Naive thymus-derived CD4-positive, alpha-beta T cell (primary cell): ENCODE data around the gene DAZL. TPM values are rescaled to one million over a fixed set of nuclear protein-coding genes. Genes with fewer than 3 reads are reported as not detected.

ENCODE experiments used
- ATAC-seq: fragments of 150-1000 bp; cut with Tn5 transposase; 2 replicates; pipeline ENCODE4 v1.10.0; 2021; ENCODE audit warnings: mild to moderate bottlenecking, moderate library complexity
- CTCF ChIA-PET: fragments of 350-600 bp; sonication (Branson Sonifier 250); formaldehyde crosslinking; loops from one replicate; lab custom pipeline; 2021; ENCODE audit warnings: antibody characterized with exemption; lab: Charles Lee
- POLR2A ChIA-PET: fragments of 350-600 bp; sonication (Branson Sonifier 250); formaldehyde crosslinking; loops from one replicate; lab custom pipeline; 2021; ENCODE audit warnings: antibody characterized with exemption, inconsistent platforms; lab: Charles Lee
- DNase-seq, 9 donors: peaks; one replicate each; pipeline versions ENCODE4 v3.0.0 to v3.0.0-alpha.2; 2020 to 2022; ENCODE audit warnings: mixed read lengths in 1 of 9
- H3K27ac ChIP-seq: one replicate; pipeline ENCODE4 v1.7.0; 2013; ENCODE audit warnings: mild to moderate bottlenecking, low read depth, low read length, moderate library complexity
- H3K27me3 ChIP-seq, 2 donors: one replicate each; pipeline ENCODE4 v1.7.0; 2013; ENCODE audit warnings: low read length in 2 of 2, mild to moderate bottlenecking in 2 of 2, moderate library complexity in 2 of 2; ENCODE audit not compliant: control insufficient read depth in 2 of 2, insufficient read depth in 2 of 2
- H3K36me3 ChIP-seq, 3 experiments: 1 replicate in 2 of 3; 2 replicates in 1 of 3; pipeline ENCODE4 v1.7.0; 2013; ENCODE audit warnings: low read length in 3 of 3, mild to moderate bottlenecking in 3 of 3, moderate library complexity in 1 of 3; ENCODE audit not compliant: insufficient read depth in 3 of 3, control insufficient read depth in 2 of 3
- H3K4me1 ChIP-seq, 2 donors: one replicate each; pipeline ENCODE4 v1.7.0; 2013; ENCODE audit warnings: low read length in 2 of 2, mild to moderate bottlenecking in 2 of 2, moderate library complexity in 1 of 2; ENCODE audit not compliant: control insufficient read depth in 2 of 2, insufficient read depth in 2 of 2
- H3K4me3 ChIP-seq: 2 replicates; pipeline ENCODE4 v1.7.0; 2013; ENCODE audit warnings: mild to moderate bottlenecking, low read length
- H3K9me3 ChIP-seq, 3 experiments: 1 replicate in 2 of 3; 2 replicates in 1 of 3; pipeline ENCODE4 v1.7.0; 2013; ENCODE audit warnings: low read length in 3 of 3; ENCODE audit not compliant: control insufficient read depth in 2 of 3
- H3K27ac Mint-ChIP-seq, 9 donors: one replicate each; pipeline ENCODE4 v1.8.0; 2020 to 2022; ENCODE audit warnings: mixed read lengths in 9 of 9, mild to moderate bottlenecking in 8 of 9, moderate library complexity in 5 of 9, inconsistent platforms in 2 of 9
- H3K27me3 Mint-ChIP-seq, 5 donors: one replicate each; pipeline ENCODE4 v1.8.0; 2021 to 2022; ENCODE audit warnings: mixed read lengths in 5 of 5, mild to moderate bottlenecking in 1 of 5
- H3K36me3 Mint-ChIP-seq, 5 donors: one replicate each; pipeline ENCODE4 v1.8.0; 2020 to 2022; ENCODE audit warnings: mixed read lengths in 5 of 5, mild to moderate bottlenecking in 3 of 5, inconsistent platforms in 1 of 5
- H3K4me1 Mint-ChIP-seq, 7 donors: one replicate each; pipeline ENCODE4 v1.8.0; 2020 to 2022; ENCODE audit warnings: mixed read lengths in 7 of 7, mild to moderate bottlenecking in 3 of 7, inconsistent platforms in 1 of 7
- H3K4me3 Mint-ChIP-seq, 10 donors: one replicate each; pipeline ENCODE4 v1.8.0; 2020 to 2022; ENCODE audit warnings: mild to moderate bottlenecking in 10 of 10, mixed read lengths in 10 of 10, moderate library complexity in 6 of 10, inconsistent platforms in 2 of 10
- H3K9me3 Mint-ChIP-seq, 11 donors: one replicate each; pipeline ENCODE4 v1.8.0; 2020 to 2022; ENCODE audit warnings: mixed read lengths in 11 of 11, mild to moderate bottlenecking in 4 of 11, inconsistent platforms in 1 of 11, moderate library complexity in 1 of 11
- intact Hi-C, 2 donors: fragments of 100-400 bp; cut with micrococcal nuclease; formaldehyde crosslinking; loops; one replicate each; pipeline ENCODE4 v1.15.1; 2023
- polyA plus RNA-seq, 2 donors: library from polyadenylated mRNA; unstranded; fragments of 300-500 nt; fragmentation: Illumina TruSeq; gene quantifications; one replicate each; pipeline ENCODE4 v1.2.3, GENCODE V29; 2021
- total RNA-seq, 6 experiments: library from RNA in 5 of 6; stranded (reverse) in 5 of 6; gene quantifications; 1 replicate in 5 of 6; 2 replicates in 1 of 6; pipeline ENCODE4 v1.2.3 and lab custom pipeline; 2021 to 2026

The DAZL gene, protein sequence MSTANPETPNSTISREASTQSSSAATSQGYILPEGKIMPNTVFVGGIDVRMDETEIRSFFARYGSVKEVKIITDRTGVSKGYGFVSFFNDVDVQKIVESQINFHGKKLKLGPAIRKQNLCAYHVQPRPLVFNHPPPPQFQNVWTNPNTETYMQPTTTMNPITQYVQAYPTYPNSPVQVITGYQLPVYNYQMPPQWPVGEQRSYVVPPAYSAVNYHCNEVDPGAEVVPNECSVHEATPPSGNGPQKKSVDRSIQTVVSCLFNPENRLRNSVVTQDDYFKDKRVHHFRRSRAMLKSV
- total RNA-seq (not detected), polyA plus RNA-seq (not detected), total RNA-seq (lab: John Stamatoyannopoulos, UW) (not detected)

DNA sequence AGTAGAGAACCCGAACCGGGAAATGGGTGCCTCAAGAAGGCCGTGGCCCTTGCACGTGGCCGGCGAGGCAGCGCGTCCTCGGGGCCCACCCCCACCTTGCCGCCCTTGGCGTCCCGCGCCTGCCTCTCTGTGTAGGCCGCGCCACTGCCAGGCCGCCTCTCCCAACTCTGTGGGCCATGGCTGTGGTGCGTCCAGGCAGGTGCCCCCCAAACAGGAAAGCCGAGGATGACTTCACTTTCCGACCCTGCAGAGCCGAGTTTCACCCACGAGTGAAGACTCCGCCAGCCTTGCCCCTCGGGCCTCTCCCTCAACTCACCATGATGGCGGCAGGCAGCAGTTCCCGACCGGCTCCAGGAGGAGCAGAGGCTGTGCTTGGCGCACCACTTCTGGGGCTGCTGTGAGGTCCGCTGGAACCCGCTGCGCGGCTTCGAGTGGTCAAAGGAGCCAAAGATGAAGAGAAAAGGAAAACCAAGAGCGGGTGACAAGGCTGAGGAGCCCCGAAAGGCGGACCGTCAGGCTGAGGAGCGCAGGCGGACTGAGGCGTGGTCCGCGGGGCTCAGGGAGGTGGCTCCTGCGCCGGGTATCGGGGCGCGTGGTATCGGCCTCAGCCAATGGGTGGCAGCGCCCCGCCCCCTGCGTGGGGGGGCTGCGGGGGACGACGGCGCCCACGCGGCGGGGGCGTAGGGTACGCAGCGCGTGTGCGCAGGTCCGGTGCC is at the start of gene DAZL:
DAZL (minus strand) TSS at position 537 of the 716 bp plus-strand sequence; CDS start at position 319, 218 bp downstream.
- Histone ChIP-seq H3K4me3 (no peak within 1 kb of the TSS), H3K36me3 (no peaks in the 10 kb centered on the region), H3K27me3 (no peaks in the 10 kb centered on the region), H3K9me3 (no peaks in the 10 kb centered on the region), H3K4me1 (peaks cover 0 to 3% of the 10 kb centered on the region in 2 donors), H3K27ac (no peak within 1 kb of the TSS)
- ChIA-PET CTCF (no interaction called here), POLR2A (no interaction called here)
- Mint-ChIP-seq H3K27me3 (peaks cover 0 to 27% (median 4%) of the 10 kb centered on the region in 5 donors), H3K27ac (no peak within 1 kb of the TSS), H3K4me1 (peaks cover 0 to 4% (median 2%) of the 10 kb centered on the region in 7 donors), H3K4me3 (no peak within 1 kb of the TSS), H3K9me3 (peaks cover 0 to 4% (median 0%) of the 10 kb centered on the region in 11 donors), H3K36me3 (no peaks in the 10 kb centered on the region)
- no peak for DNase-seq
- no peak for ATAC-seq
- intact Hi-C loops = loop anchor here (5.0 kb wide), 3 partner anchors 202 to 427 kb away; no protein-coding TSS in a partner anchor

GRCh38 chr3:16654976-16655375 is 49.8 kb upstream of the DAZL start:
- Histone ChIP-seq H3K4me3 (no peak overlapping the region), H3K27me3 (peaks cover 0 to 4% of the 10 kb centered on the region in 2 donors), H3K27ac (no peak overlapping the region), H3K36me3 (no peaks in the 10 kb centered on the region), H3K9me3 (no peaks in the 10 kb centered on the region), H3K4me1 (no peaks in the 10 kb centered on the region)
- DNase-seq (no peak), ATAC-seq (no peak)
- ChIA-PET POLR2A (no interaction called here), CTCF (no interaction called here)
- Mint-ChIP-seq H3K9me3 (no peaks in the 10 kb centered on the region), H3K4me1 (no peaks in the 10 kb centered on the region), H3K27me3 (peaks cover 0 to 9% (median 0%) of the 10 kb centered on the region in 5 donors), H3K27ac (no peak overlapping the region), H3K36me3 (no peaks in the 10 kb centered on the region), H3K4me3 (no peak overlapping the region)
- intact Hi-C loops = no loop called here

DNA sequence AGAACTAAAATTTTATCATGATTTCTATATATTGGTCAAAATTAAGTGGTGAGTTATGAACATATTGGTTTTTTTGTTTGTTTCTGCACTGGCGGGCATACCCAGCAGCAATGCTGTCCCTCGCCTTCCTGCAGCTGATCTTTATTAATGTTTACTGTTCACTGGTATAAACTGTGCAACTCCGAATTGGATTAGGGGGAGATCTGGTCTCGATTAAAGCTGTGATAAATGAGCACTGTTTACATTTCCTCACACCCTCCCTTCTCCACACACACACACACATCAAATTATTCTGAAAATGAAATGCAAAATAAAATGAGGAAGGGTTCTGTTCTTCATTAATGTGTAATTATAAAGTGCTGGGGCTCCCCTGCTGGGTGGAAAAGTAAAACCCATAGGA is 48.5 kb upstream of the DAZL start:
- ChIA-PET POLR2A (no interaction called here), CTCF (no interaction called here)
- Mint-ChIP-seq H3K9me3 (no peaks in the 10 kb centered on the region), H3K27me3 (peaks cover 0 to 10% (median 0%) of the 10 kb centered on the region in 5 donors), H3K27ac (no peak overlapping the region), H3K4me1 (no peaks in the 10 kb centered on the region), H3K4me3 (no peak overlapping the region), H3K36me3 (no peaks in the 10 kb centered on the region)
- H3K4me1 ChIP-seq = no peaks in the 10 kb centered on the region
- H3K27me3 ChIP-seq = peaks cover 0 to 4% of the 10 kb centered on the region in 2 donors
- DNase-seq = no peak
- no peak for ATAC-seq
- H3K27ac ChIP-seq = no peak overlapping the region
- H3K9me3 ChIP-seq = no peaks in the 10 kb centered on the region
- intact Hi-C loops = no loop called here
- no peak overlapping the region for H3K4me3 ChIP-seq
- H3K36me3 ChIP-seq = no peaks in the 10 kb centered on the region

- no peaks in the 10 kb centered on the region for H3K27me3 ChIP-seq
- DNase-seq (no peak), ATAC-seq (no peak)
- Mint-ChIP-seq H3K4me3 (no peak overlapping the region), H3K9me3 (peaks cover 0 to 1% (median 0%) of the 10 kb centered on the region in 11 donors), H3K36me3 (no peaks in the 10 kb centered on the region), H3K27me3 (peaks cover 0 to 10% (median 2%) of the 10 kb centered on the region in 5 donors), H3K4me1 (no peaks in the 10 kb centered on the region), H3K27ac (no peak overlapping the region)
- ChIA-PET POLR2A (no interaction called here), CTCF (no interaction called here)
- H3K27ac ChIP-seq = no peak overlapping the region
- no peaks in the 10 kb centered on the region for H3K9me3 ChIP-seq
- no peaks in the 10 kb centered on the region for H3K4me1 ChIP-seq
- no peaks in the 10 kb centered on the region for H3K36me3 ChIP-seq
- intact Hi-C loops = no loop called here
- H3K4me3 ChIP-seq = no peak overlapping the region
These were observed 42.4 kb upstream of the DAZL start for GRCh38 chr3:16647668-16648067.

GRCh38 chr3:16639806-16640205 is 34.6 kb upstream of the DAZL start:
- Histone ChIP-seq H3K4me1 (no peaks in the 10 kb centered on the region), H3K9me3 (no peaks in the 10 kb centered on the region), H3K27me3 (no peaks in the 10 kb centered on the region), H3K36me3 (no peaks in the 10 kb centered on the region), H3K27ac (no peak overlapping the region), H3K4me3 (no peak overlapping the region)
- no peak for DNase-seq
- intact Hi-C loops = no loop called here
- ChIA-PET CTCF (no interaction called here), POLR2A (no interaction called here)
- H3K9me3 Mint-ChIP-seq = peaks cover 0 to 3% (median 0%) of the 10 kb centered on the region in 11 donors
- H3K36me3 Mint-ChIP-seq = peaks cover 0 to 4% (median 0%) of the 10 kb centered on the region in 5 donors
- no peak overlapping the region for H3K4me3 Mint-ChIP-seq
- H3K27me3 Mint-ChIP-seq = peaks cover 0 to 8% (median 2%) of the 10 kb centered on the region in 5 donors
- no peak overlapping the region for H3K27ac Mint-ChIP-seq
- ATAC-seq = no peak
- no peaks in the 10 kb centered on the region for H3K4me1 Mint-ChIP-seq

DNA sequence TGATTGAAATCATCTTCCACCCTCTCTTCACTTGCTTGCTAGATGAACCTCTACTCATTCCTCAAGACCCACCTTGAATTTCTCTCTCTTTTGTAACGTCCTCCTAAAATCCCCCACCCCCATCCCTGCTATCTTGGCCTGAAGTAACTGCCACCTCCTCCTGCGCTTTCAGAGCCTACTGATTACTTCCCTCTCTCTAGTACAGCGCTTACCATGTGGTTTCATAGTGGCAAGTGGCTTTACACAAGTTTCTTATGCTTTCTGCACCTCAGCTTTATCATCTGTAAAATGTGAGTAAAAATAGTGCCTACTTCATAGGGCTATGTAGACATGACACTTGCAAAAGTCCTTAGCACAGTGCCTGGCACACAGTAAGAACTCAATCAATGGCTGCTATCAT is 28.7 kb upstream of the DAZL start:
- no peaks in the 10 kb centered on the region for H3K4me1 ChIP-seq
- no peaks in the 10 kb centered on the region for H3K36me3 ChIP-seq
- H3K27ac ChIP-seq = no peak overlapping the region
- peaks cover 0 to 7% (median 0%) of the 10 kb centered on the region in 11 donors for H3K9me3 Mint-ChIP-seq
- H3K27me3 Mint-ChIP-seq = peaks cover 0 to 18% (median 0%) of the 10 kb centered on the region in 5 donors
- no peak for DNase-seq
- H3K36me3 Mint-ChIP-seq = peaks cover 0 to 4% (median 0%) of the 10 kb centered on the region in 5 donors
- no peak for ATAC-seq
- POLR2A ChIA-PET = no interaction called here
- no peaks in the 10 kb centered on the region for H3K27me3 ChIP-seq
- no peaks in the 10 kb centered on the region for H3K9me3 ChIP-seq
- H3K4me3 Mint-ChIP-seq = no peak overlapping the region
- CTCF ChIA-PET = no interaction called here
- peak overlapping the region in 1 of 9 donors; percentile 11 for H3K27ac Mint-ChIP-seq
- H3K4me3 ChIP-seq = no peak overlapping the region
- intact Hi-C loops = no loop called here
- no peaks in the 10 kb centered on the region for H3K4me1 Mint-ChIP-seq
